Large intestine (tissue), 1 donor: ENCODE data around the gene PEX5. TPM values are rescaled to one million over a fixed set of nuclear protein-coding genes. Genes with fewer than 3 reads are reported as not detected.

Experiments
- polyA plus RNA-seq: library from polyadenylated mRNA; unstranded; fragments of 120-200 nt; gene quantifications from one replicate; pipeline ENCODE4 v1.2.1, GENCODE V29; 2013

PEX5 gene
- polyA plus RNA-seq, 1 donor = 38.7 TPM

Other genes with a start within 250 kb of the PEX5 start
- not detected for gene RNU7-1, start 245.9 kb upstream of the PEX5 start, polyA plus RNA-seq
- gene C12orf57, start 245.7 kb upstream of the PEX5 start, polyA plus RNA-seq = 141 TPM
- 34.6 TPM for gene PTPN6, start 238.3 kb upstream of the PEX5 start, polyA plus RNA-seq
- 225 TPM for gene PHB2, start 219.0 kb upstream of the PEX5 start, polyA plus RNA-seq
- 38.8 TPM for gene EMG1, start 218.8 kb upstream of the PEX5 start, polyA plus RNA-seq
- gene LPCAT3, start 171.2 kb upstream of the PEX5 start, polyA plus RNA-seq = 81.6 TPM
- 80.5 TPM for gene C1S, start 129.0 kb upstream of the PEX5 start, polyA plus RNA-seq
- gene C1R, start 97.2 kb upstream of the PEX5 start, polyA plus RNA-seq = 56.5 TPM
- gene C1RL, start 80.5 kb upstream of the PEX5 start, polyA plus RNA-seq = 76.8 TPM
- 25.7 TPM for gene RBP5, start 60.8 kb upstream of the PEX5 start, polyA plus RNA-seq
- gene CLSTN3, start 59.3 kb upstream of the PEX5 start, polyA plus RNA-seq = 71.7 TPM
- 0.04 TPM for gene ACSM4, start 114.4 kb downstream of the PEX5 start, polyA plus RNA-seq